ENCODE data around the gene MOV10. TPM values are rescaled to one million over a fixed set of nuclear protein-coding genes. Genes with fewer than 3 reads are reported as not detected.
"Not testable (repeated sequence)": the region's sequence is repeated elsewhere in the genome, so short reads cannot be mapped to it uniquely, and the experiment has no call there.

MOV10 gene
- total and polyA plus RNA-seq, 2 donors, result 33.6 to 62.9 TPM

GRCh38 chr1:112719706-112720105 is 45.2 kb downstream of the MOV10 start:
- peaks cover 8 to 59% of the 10 kb centered on the region in 2 donors for H3K27me3 ChIP-seq (ENCODE audit: control insufficient read depth in 2 of 2, insufficient read depth in 1 of 2, low read length in 1 of 2)

DNA sequence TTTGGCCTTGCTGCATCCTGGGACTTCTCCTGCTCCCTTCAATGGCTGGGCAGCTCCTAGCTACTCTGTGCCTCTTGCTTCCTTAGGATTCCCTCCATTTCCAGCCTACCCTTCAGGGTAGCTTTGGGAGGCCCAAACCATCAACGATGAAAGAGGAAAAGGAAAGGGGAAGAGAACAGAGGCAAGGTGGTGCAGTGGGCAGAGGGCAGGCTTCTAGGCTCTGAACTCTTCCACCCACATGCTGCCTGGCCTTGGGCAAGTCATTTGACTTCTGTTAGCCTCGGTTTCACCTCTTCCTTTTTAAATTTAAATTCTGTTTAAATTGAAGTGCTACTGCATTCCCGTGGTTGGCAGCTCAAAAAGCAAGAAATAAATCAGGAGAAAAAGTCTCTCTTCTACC is 46.3 kb downstream of the MOV10 start:
- 66% methylated on average over 3 of the region's 3 CpGs for WGBS
- DNase-seq (ENCODE audit: low read depth in 6 of 9, low spot score in 9 of 9), result no peak
- Histone ChIP-seq H3K4me3 (ENCODE audit: low read length in 2 of 2) (no peak overlapping the region), H3K27me3 (ENCODE audit: control insufficient read depth in 2 of 2, insufficient read depth in 1 of 2, low read length in 1 of 2) (peaks cover 4 to 50% of the 10 kb centered on the region in 2 donors), H3K36me3 (ENCODE audit: control insufficient read depth in 2 of 2, insufficient read depth in 2 of 2, low read length in 1 of 2) (no peaks in the 10 kb centered on the region), H3K27ac (ENCODE audit: low read depth in 1 of 2, low read length in 1 of 2) (no peak overlapping the region), H3K9me3 (ENCODE audit: control insufficient read depth in 2 of 2, insufficient read depth in 1 of 2, low read length in 1 of 2) (no peaks in the 10 kb centered on the region), H3K4me1 (ENCODE audit: control insufficient read depth in 2 of 2, insufficient read depth in 2 of 2, low read length in 2 of 2) (peaks cover 10 to 26% of the 10 kb centered on the region in 2 donors)

More at GRCh38 chr1:112719706-112720105, 45.2 kb downstream of the MOV10 start:
- peaks cover 14 to 33% of the 10 kb centered on the region in 2 donors for H3K4me1 ChIP-seq (ENCODE audit: control insufficient read depth in 2 of 2, insufficient read depth in 2 of 2, low read length in 2 of 2)
- DNase-seq (ENCODE audit: low read depth in 6 of 9, low spot score in 9 of 9), result no peak
- H3K4me3 ChIP-seq (ENCODE audit: low read length in 2 of 2), result no peak overlapping the region
- WGBS, result 96% methylated on average over 2 of the region's 2 CpGs
- no peaks in the 10 kb centered on the region for H3K36me3 ChIP-seq (ENCODE audit: control insufficient read depth in 2 of 2, insufficient read depth in 2 of 2, low read length in 1 of 2)
- no peak overlapping the region for H3K27ac ChIP-seq (ENCODE audit: low read depth in 1 of 2, low read length in 1 of 2)
- no peaks in the 10 kb centered on the region for H3K9me3 ChIP-seq (ENCODE audit: control insufficient read depth in 2 of 2, insufficient read depth in 1 of 2, low read length in 1 of 2)

- not testable (repeated sequence) for H3K36me3 ChIP-seq (ENCODE audit: control insufficient read depth in 2 of 2, insufficient read depth in 2 of 2, low read length in 1 of 2); H3K4me3 ChIP-seq (ENCODE audit: low read length in 2 of 2); H3K27ac ChIP-seq (ENCODE audit: low read depth in 1 of 2, low read length in 1 of 2); H3K9me3 ChIP-seq (ENCODE audit: control insufficient read depth in 2 of 2, insufficient read depth in 1 of 2, low read length in 1 of 2); DNase-seq (ENCODE audit: low read depth in 6 of 9, low spot score in 9 of 9)
- 96% methylated on average over 2 of the region's 2 CpGs for WGBS
- Histone ChIP-seq H3K27me3 (ENCODE audit: control insufficient read depth in 2 of 2, insufficient read depth in 1 of 2, low read length in 1 of 2) (peaks cover 4 to 47% of the 10 kb centered on the region in 2 donors), H3K4me1 (ENCODE audit: control insufficient read depth in 2 of 2, insufficient read depth in 2 of 2, low read length in 2 of 2) (peaks cover 7 to 21% of the 10 kb centered on the region in 2 donors)
Measured at GRCh38 chr1:112721294-112721693, 46.8 kb downstream of the MOV10 start.

DNA sequence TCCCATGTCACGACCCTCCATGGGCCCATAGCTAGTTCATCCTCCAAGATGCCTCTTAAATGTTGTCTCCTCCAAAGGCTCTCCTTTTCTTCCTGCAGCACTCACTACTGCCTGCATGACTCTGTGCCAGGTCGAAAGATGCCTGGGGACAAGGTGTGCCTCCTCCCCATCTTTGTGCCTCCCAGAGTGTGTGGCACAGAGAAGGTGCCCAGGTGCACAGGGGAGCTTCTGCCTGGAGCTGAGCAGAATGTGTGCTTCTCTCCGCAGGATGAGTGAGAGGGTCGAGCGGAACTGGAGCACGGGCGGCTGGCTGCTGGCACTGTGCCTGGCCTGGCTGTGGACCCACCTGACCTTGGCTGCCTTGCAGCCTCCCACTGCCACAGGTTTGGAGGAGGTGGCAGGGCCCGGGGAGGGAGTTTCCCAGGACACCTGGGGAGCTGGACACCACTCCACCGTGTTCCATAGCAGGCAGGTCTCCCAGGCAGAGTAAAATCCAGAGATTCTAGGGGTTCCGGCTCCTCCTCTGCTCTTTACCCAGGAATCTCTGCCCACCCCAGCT is 47.6 kb downstream of the MOV10 start:
- Histone ChIP-seq H3K9me3 (ENCODE audit: control insufficient read depth in 2 of 2, insufficient read depth in 1 of 2, low read length in 1 of 2) (no peaks in the 10 kb centered on the region), H3K27me3 (ENCODE audit: control insufficient read depth in 2 of 2, insufficient read depth in 1 of 2, low read length in 1 of 2) (peaks cover 4 to 41% of the 10 kb centered on the region in 2 donors), H3K27ac (ENCODE audit: low read depth in 1 of 2, low read length in 1 of 2) (no peak overlapping the region), H3K36me3 (ENCODE audit: control insufficient read depth in 2 of 2, insufficient read depth in 2 of 2, low read length in 1 of 2) (no peaks in the 10 kb centered on the region), H3K4me3 (ENCODE audit: low read length in 2 of 2) (no peak overlapping the region), H3K4me1 (ENCODE audit: control insufficient read depth in 2 of 2, insufficient read depth in 2 of 2, low read length in 2 of 2) (peaks cover 7 to 20% of the 10 kb centered on the region in 2 donors)
- DNase-seq (ENCODE audit: low read depth in 6 of 9, low spot score in 9 of 9), result no peak
- 87% methylated on average over 10 of the region's 10 CpGs for WGBS

DNA sequence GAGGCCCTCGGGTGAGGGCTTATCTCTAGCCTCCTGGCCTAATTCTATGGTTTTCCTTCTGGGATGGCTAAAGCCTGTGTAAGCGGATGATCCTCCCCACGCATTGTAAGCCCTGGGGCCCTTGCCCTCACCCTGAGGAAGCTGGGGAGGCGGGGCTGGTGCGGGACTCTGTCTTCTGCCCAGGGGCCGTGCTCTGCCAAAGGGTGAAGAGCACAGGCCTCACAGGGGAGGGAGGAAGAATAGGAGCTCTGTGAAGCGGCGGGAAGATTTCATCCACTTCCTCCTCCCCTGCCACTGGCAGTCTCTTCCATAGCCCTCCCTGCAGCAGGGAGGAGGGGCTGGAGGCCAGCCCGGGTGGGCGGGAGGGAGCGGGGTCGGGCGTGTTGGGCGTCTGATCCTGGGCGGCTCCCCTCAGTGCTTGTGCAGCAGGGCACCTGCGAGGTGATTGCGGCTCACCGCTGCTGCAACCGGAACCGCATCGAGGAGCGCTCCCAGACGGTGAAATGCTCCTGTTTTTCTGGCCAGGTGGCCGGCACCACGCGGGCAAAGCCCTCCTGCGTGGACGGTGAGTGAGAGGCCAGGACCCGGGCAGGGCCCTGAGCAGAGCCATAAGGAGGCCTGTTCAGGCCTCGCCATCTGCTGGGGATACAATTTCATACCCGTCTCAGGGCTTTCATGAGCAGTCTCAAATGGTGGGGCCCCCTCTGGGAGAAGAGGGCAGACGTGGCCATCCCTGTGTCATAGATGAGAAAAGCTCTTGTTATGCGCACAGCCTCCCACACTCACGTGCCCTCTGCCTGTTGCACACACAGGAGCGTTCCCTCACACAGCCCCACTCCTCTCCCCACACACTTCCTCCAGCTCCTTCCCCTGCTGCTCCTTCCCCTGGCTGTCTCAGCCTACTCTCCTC is 48.4 kb downstream of the MOV10 start:
- peak in 1 of 9 donors; percentile 26 for DNase-seq (ENCODE audit: low read depth in 6 of 9, low spot score in 9 of 9)
- no peak overlapping the region for H3K27ac ChIP-seq (ENCODE audit: low read depth in 1 of 2, low read length in 1 of 2)
- H3K4me1 ChIP-seq (ENCODE audit: control insufficient read depth in 2 of 2, insufficient read depth in 2 of 2, low read length in 2 of 2), result peaks cover 7 to 18% of the 10 kb centered on the region in 2 donors
- no peaks in the 10 kb centered on the region for H3K9me3 ChIP-seq (ENCODE audit: control insufficient read depth in 2 of 2, insufficient read depth in 1 of 2, low read length in 1 of 2)
- no peak overlapping the region for H3K4me3 ChIP-seq (ENCODE audit: low read length in 2 of 2)
- H3K36me3 ChIP-seq (ENCODE audit: control insufficient read depth in 2 of 2, insufficient read depth in 2 of 2, low read length in 1 of 2), result no peaks in the 10 kb centered on the region
- peaks cover 4 to 33% of the 10 kb centered on the region in 2 donors for H3K27me3 ChIP-seq (ENCODE audit: control insufficient read depth in 2 of 2, insufficient read depth in 1 of 2, low read length in 1 of 2)
- 11% methylated on average over 35 of the region's 35 CpGs for WGBS

GRCh38 chr1:112723511-112723839 is 49.0 kb downstream of the MOV10 start:
- Histone ChIP-seq H3K9me3 (ENCODE audit: control insufficient read depth in 2 of 2, insufficient read depth in 1 of 2, low read length in 1 of 2) (no peaks in the 10 kb centered on the region), H3K4me3 (ENCODE audit: low read length in 2 of 2) (no peak overlapping the region), H3K4me1 (ENCODE audit: control insufficient read depth in 2 of 2, insufficient read depth in 2 of 2, low read length in 2 of 2) (peaks cover 7 to 17% of the 10 kb centered on the region in 2 donors), H3K27me3 (ENCODE audit: control insufficient read depth in 2 of 2, insufficient read depth in 1 of 2, low read length in 1 of 2) (peaks cover 4 to 27% of the 10 kb centered on the region in 2 donors), H3K27ac (ENCODE audit: low read depth in 1 of 2, low read length in 1 of 2) (no peak overlapping the region), H3K36me3 (ENCODE audit: control insufficient read depth in 2 of 2, insufficient read depth in 2 of 2, low read length in 1 of 2) (no peaks in the 10 kb centered on the region)
- DNase-seq (ENCODE audit: low read depth in 6 of 9, low spot score in 9 of 9), result no peak
- 81% methylated on average over 8 of the region's 8 CpGs for WGBS

DNA sequence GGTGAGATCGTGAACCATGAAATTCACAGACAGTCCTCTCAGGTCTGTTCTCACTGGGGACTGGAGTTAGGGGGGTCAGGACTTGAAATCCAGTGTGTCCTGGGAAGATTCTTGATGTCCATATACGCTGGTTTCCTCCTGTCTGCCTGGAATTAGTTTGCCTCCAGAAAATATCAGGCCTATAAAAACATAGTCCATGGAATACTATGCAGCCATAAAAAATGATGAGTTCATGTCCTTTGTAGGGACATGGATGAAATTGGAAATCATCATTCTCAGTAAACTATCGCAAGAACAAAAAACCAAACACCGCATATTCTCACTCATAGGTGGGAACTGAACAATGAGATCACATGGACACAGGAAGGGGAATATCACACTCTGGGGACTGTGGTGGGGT is 49.8 kb downstream of the MOV10 start:
- H3K27ac ChIP-seq (ENCODE audit: low read depth in 1 of 2, low read length in 1 of 2); H3K4me3 ChIP-seq (ENCODE audit: low read length in 2 of 2); H3K9me3 ChIP-seq (ENCODE audit: control insufficient read depth in 2 of 2, insufficient read depth in 1 of 2, low read length in 1 of 2); H3K36me3 ChIP-seq (ENCODE audit: control insufficient read depth in 2 of 2, insufficient read depth in 2 of 2, low read length in 1 of 2); DNase-seq (ENCODE audit: low read depth in 6 of 9, low spot score in 9 of 9): not testable (repeated sequence)
- peaks cover 0 to 20% of the 10 kb centered on the region in 2 donors for H3K27me3 ChIP-seq (ENCODE audit: control insufficient read depth in 2 of 2, insufficient read depth in 1 of 2, low read length in 1 of 2)
- over 99% methylated on average over 2 of the region's 4 CpGs for WGBS
- H3K4me1 ChIP-seq (ENCODE audit: control insufficient read depth in 2 of 2, insufficient read depth in 2 of 2, low read length in 2 of 2), result peaks cover 5 to 15% of the 10 kb centered on the region in 2 donors

DNA sequence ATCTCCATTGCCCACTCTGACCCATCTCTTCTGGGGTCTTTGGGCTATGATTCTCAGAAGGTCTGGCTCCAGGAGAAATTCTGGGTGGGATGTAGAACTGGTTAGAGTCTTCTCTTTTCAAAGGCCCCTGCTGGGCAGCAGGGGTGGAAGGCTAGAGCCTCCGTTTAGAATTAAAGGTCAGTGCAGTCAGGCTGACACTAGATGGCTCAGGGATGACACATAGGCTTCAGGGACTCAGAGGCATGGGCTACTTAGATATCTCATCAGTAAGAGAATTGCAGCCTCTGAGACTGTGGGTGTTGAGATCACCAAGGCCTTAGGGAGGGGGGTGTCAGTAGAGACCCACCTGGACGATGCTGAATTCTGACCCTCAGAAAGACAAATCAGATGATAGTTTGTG is 53.3 kb downstream of the MOV10 start:
- DNase-seq (ENCODE audit: low read depth in 6 of 9, low spot score in 9 of 9), result no peak

GRCh38 chr1:112728306-112728971 is 54.0 kb downstream of the MOV10 start:
- not testable (repeated sequence) for H3K4me1 ChIP-seq (ENCODE audit: control insufficient read depth in 2 of 2, insufficient read depth in 2 of 2, low read length in 2 of 2); H3K27ac ChIP-seq (ENCODE audit: low read depth in 1 of 2, low read length in 1 of 2); H3K27me3 ChIP-seq (ENCODE audit: control insufficient read depth in 2 of 2, insufficient read depth in 1 of 2, low read length in 1 of 2); H3K36me3 ChIP-seq (ENCODE audit: control insufficient read depth in 2 of 2, insufficient read depth in 2 of 2, low read length in 1 of 2); H3K9me3 ChIP-seq (ENCODE audit: control insufficient read depth in 2 of 2, insufficient read depth in 1 of 2, low read length in 1 of 2); DNase-seq (ENCODE audit: low read depth in 6 of 9, low spot score in 9 of 9); H3K4me3 ChIP-seq (ENCODE audit: low read length in 2 of 2)
- WGBS, result 96% methylated on average over 33 of the region's 33 CpGs

More for the DNA sequence above, 53.3 kb downstream of the MOV10 start:
- H3K4me3 ChIP-seq (ENCODE audit: low read length in 2 of 2), result no peak overlapping the region
- peaks cover 3 to 8% of the 10 kb centered on the region in 2 donors for H3K4me1 ChIP-seq (ENCODE audit: control insufficient read depth in 2 of 2, insufficient read depth in 2 of 2, low read length in 2 of 2)
- H3K27ac ChIP-seq (ENCODE audit: low read depth in 1 of 2, low read length in 1 of 2), result no peak overlapping the region
- H3K36me3 ChIP-seq (ENCODE audit: control insufficient read depth in 2 of 2, insufficient read depth in 2 of 2, low read length in 1 of 2), result no peaks in the 10 kb centered on the region
- H3K9me3 ChIP-seq (ENCODE audit: control insufficient read depth in 2 of 2, insufficient read depth in 1 of 2, low read length in 1 of 2), result no peaks in the 10 kb centered on the region
- H3K27me3 ChIP-seq (ENCODE audit: control insufficient read depth in 2 of 2, insufficient read depth in 1 of 2, low read length in 1 of 2), result peaks cover 0 to 4% of the 10 kb centered on the region in 2 donors
- 91% methylated on average over 2 of the region's 2 CpGs for WGBS
